GM21360 (cell line): ENCODE results near the gene PAXIP1.
"Not testable (repeated sequence)": the region's sequence is repeated elsewhere in the genome, so short reads cannot be mapped to it uniquely, and the experiment has no call there.

Source experiments
- ATAC-seq: cut with Tn5 transposase; IDR thresholded peaks from one replicate; pipeline ENCODE4 v1.9.1; 2021; ENCODE audit warnings: mild to moderate bottlenecking, moderate library complexity; ENCODE audit not compliant: unreplicated experiment

The PAXIP1 gene

DNA sequence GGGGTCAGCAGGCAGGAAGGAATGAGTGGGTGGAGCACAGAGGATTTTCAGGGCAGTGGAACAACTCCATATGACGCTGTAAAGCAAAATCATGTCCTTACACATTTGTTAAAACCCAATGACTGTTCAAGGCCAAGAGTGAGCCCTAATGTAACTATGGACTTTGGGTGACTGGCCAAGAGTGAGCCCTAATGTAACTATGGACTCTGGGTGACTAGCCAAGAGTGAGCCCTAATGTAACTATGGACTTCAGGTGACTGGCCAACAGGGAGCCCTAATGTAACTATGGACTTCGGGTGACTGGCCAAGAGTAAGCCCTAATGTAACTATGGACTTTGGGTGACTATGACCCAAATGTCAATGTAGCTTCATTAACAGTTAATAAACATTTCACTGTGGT lies 52.0 kb downstream of the PAXIP1 start:
- no peak for ATAC-seq

DNA sequence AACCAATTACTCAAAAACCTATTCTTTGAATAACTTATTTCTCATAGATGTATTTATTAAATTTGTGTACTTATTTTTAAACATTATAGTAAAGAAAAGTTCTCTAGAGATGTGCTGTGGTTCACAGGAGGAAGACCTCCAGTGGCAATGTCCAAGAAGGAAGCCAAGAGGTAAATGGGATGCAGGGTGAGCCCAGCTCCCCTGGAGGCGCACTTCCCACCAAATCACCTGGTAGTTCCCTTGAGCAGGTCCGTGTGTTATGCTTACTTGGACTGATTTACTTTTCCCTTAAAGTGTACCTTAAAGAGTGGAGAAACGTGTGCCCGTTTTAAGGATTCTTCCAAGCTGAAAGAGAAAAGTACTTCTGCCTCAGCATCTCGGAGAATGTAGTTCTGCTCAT lies 55.3 kb downstream of the PAXIP1 start:
- ATAC-seq: no peak

- no peak for ATAC-seq
Measured at GRCh38 chr7:154946166-154946565, 56.8 kb downstream of the PAXIP1 start.

- ATAC-seq: no peak
Measured at GRCh38 chr7:154943906-154944305, 59.0 kb downstream of the PAXIP1 start.

DNA sequence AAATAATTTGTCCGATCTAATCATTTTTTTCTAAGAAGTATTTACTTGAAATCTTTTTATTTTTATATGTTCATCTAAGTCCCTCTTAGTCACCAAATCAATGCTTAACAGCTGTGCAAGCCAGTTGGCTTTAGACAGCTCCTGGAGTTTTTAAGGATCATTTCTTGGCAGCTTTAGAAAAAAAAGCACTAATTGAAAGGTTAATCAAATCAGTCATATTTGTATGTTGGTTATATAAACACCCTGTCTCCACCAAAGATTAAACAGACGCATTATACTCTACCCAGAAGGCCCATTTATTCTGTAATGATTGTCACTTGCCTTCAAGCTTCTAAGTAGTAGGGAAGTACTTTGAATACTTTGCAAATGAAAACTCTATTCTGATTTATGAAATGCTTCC lies 60.2 kb downstream of the PAXIP1 start:
- ATAC-seq: no peak

- ATAC-seq: no peak
Measured at GRCh38 chr7:154937837-154938236, 65.1 kb downstream of the PAXIP1 start.

GRCh38 chr7:154934353-154934952 lies 68.5 kb downstream of the PAXIP1 start:
- not testable (repeated sequence) for ATAC-seq

GRCh38 chr7:154931906-154932305 lies 71.0 kb downstream of the PAXIP1 start:
- ATAC-seq: no peak

- ATAC-seq: peak; percentile 20
Measured at GRCh38 chr7:154929006-154929726, 73.8 kb downstream of the PAXIP1 start.

DNA sequence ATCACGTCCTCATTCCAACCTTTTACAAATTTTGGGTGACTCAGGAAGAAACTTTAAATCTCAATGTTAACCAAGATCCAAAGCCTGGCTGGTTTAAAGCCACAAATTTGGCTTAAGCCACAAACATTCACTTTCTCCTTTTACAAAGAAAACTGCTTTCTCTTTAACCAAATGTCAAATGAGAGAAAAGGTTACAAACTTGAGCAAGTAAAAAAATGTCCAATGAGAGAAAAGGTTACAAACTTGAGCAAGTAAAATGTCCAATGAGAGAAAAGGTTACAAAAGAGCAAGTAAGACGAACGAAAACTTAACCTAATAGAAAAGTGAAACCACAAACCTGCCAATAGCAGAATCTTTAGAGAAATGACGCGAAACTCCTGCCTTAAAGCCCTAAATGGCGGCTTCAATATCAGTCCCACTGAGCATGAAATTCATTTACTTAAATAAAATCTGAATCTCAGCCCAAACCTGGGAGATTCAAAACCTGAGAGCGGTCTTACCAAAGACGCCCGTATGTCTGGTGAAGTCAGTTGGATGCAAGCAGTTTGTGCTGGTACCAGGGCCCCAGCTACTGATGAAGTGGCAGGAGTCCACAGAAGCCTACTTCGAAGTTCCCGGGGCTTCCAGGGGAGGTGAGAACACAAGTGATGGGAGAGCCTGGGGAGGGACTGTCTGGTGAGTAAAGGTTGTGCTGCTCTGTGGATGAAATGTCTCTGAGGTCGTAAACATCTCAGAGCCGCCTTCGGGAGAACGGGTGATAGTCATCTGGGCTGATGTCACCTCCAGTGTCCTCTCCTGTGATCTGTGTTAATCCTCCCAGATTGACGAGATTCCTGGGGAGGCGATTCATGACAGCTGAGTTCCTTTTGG lies 74.6 kb downstream of the PAXIP1 start:
- peak; percentile 78 for ATAC-seq

- peak; percentile 47 for ATAC-seq
Measured at GRCh38 chr7:154927624-154928125, 75.2 kb downstream of the PAXIP1 start.

GRCh38 chr7:154922472-154922871 lies 80.5 kb downstream of the PAXIP1 start:
- ATAC-seq: not testable (repeated sequence)

DNA sequence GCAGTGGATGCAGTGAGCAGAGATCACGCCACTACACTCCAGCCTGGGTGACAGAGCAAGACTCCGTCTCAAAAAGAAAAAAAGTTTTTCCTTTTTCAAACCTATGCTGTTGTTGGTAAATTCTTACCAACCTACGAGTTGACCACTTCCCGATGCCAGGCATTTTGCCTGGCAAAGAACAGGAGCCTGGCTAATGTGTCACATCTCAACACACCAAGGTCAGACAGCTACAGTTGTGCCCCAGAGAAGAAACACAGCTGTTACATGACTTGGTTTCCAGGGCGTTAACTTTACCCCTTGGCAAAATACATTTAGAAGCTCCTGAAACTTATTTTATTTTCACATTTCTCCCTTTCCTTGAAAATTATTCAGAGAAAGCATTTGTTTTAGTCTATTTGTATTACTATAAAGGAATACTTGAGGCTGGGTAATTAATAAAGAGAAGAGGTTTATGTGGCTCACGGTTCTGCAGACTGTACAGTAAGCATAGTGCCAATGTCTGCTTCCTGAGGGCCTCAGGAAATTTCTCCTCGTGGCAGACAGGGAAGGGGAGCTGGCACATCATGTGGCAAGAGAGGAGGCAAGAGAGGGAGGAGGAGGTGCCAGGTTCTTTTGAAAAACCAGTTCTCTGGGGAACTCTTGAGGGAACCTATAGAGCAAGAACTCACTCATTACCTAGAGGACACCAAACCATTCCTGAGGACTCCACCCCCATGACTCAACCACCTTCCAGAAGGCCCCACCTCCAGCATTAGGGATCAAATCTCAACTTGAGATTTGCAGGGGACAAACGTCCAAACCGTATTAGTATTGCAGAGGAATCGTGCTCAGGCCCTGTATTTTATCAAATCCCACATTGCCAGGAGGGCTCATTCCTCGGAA lies 83.3 kb downstream of the PAXIP1 start:
- ATAC-seq: no peak

DNA sequence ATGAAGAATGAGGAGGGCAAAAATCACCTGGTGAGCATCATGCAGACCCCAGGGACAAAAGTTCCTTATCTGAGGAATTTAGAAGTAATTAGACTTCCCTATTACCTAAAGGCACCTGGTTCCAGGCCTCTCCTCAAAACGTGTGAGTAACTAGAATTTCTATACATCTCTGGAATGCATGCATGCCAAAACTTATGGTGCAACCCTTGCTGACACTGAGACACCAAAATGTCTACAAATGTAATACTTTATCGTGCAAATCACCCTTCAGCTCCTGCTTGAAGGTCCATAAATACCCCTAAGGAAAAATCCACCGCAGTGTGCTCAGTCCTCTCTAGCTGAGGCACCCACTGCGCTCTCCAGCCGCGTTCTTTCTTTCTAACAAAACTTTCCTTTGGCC lies 84.2 kb downstream of the PAXIP1 start:
- no peak for ATAC-seq

DNA sequence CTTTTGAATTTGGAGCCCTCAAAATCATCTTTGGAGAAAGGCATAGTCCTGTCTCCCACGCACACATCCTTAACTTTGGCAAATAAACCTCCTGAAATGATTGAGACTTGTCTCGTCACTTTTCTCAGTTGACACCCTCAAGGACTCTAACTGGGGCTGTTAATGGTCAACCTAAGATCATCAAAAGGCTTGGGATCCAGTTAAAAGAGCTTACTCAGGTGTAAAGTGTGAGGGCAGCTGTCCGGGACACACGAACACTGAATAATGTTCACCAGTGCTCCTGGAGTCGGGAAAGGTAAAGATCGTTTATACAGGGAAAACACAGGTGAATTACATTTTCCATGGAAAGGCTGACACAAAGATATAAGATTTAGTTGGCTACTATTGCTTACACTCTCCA lies 84.7 kb downstream of the PAXIP1 start:
- no peak for ATAC-seq

DNA sequence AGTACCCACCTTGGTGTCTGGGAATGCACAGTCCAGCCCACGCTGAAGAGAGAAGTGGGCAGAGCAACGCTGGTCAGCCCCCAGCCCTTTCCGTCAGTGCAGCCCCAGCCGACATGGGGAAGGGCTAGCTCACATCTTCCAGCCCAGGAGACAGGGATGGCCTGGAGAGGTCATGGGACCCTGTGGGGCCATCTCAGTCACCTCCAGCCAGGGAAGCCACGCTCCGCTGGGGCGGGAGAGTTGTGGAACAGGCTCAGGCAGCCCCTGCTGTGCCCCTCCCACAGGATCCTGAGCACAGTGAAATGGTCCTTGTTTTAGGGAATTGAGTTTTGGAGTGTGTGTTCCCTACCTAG lies 85.1 kb downstream of the PAXIP1 start:
- no peak for ATAC-seq

DNA sequence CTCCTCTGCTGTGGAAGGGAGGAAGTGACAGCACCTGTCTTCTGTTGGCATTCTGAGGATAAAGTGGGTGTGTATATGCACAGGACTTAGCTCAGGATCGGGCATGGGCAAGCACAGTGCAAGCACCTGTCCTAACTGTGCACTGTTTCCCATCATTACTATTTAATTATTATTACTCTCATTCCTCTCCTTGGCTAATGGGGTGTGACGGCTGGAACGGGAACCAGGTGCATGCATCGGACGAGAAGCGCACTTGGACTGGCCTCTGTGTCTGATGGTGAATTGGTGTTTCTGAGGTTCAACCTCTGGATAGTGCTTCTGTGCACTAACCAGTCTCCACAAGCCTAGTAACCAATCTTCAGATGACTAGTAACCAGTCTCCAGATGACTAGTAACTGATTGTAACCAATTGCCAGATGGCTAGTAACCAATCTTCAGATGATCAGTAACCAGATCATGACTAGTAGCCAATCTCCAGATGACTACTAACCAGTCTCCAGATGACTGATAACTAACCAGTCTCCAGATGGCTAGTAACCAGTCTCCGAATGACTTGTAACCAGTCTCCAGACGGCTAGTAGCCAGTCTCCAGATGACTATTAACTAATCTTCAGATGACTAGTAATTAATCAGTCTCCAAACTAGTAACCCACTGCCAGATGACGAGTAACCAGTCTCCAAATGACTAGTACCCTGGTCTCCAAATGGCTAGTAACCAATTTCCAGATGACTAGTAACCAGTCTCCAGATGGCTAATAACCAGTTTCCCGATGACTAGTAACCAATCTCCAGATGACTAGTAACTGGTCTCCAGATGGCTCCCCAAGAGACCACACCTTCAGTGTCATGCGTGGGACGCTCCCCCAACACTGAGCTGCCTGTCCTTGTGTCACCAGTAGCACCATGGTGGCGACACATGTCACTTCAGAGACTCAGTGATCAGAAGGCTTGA lies 85.8 kb downstream of the PAXIP1 start:
- no peak for ATAC-seq

DNA sequence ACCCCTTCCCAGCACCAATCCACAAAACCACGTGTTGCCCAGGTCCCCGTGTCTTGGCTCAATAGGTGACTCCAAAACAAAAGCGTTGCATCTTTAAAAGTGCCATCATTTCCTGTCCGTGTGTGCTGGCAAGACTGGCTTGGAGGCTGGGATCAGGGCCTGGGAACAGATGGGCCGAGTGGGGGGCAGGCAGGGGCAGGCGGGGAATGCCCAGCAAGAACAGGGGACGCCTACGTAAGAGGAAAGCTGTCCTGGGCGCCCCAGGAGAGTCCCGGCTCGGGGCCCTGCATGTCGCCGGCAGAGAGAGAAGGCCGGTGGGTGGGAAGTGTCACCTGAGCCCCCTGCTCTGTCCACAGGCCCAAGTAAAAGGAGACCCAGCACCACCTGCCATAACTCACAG lies 86.5 kb downstream of the PAXIP1 start:
- no peak for ATAC-seq

DNA sequence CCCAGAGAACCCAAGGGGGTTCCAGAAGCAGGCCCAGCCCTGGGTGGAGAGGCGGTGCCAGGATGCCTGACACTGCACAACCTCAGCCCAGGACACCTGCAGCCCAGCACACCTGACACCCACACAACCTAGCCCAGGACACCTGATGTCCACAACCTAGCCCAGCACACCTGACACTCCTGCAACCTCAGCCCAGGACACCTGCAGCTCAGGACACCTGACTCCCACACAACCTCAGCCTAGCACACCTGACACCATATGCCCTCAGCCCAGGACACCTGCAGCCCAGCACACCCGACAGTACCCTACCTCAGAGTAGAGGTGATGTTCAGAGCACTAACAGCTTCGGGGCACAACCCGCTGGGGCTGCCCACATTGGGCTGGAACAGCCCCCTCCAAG lies 87.3 kb downstream of the PAXIP1 start:
- ATAC-seq: no peak

- no peak for ATAC-seq
Measured at GRCh38 chr7:154914996-154915380, 87.9 kb downstream of the PAXIP1 start.
